Endodermal cell (in vitro differentiated cells): ENCODE measurements around the gene KIF1A. TPM values are rescaled to one million over a fixed set of nuclear protein-coding genes. Genes with fewer than 3 reads are reported as not detected.

ENCODE experiments used
- DNase-seq: peaks from one replicate; pipeline ENCODE4 v3.0.0-alpha.2; 2017
- H3K27ac ChIP-seq: 2 replicates; pipeline ENCODE4 v1.5.1; 2013; ENCODE audit warnings: mild to moderate bottlenecking, low read depth, low read length, moderate library complexity
- H3K27me3 ChIP-seq: 2 replicates; pipeline ENCODE4 v1.6.1; 2013; ENCODE audit warnings: mild to moderate bottlenecking, low read length, moderate library complexity; ENCODE audit not compliant: insufficient read depth, control insufficient read depth, poor library complexity, severe bottlenecking
- H3K36me3 ChIP-seq: 2 replicates; pipeline ENCODE4 v1.7.0; 2013; ENCODE audit warnings: mild to moderate bottlenecking, low read length, moderate library complexity; ENCODE audit not compliant: control insufficient read depth, insufficient read depth
- H3K4me1 ChIP-seq: one replicate; pipeline ENCODE4 v1.7.0; 2013; ENCODE audit warnings: low read length; ENCODE audit not compliant: control insufficient read depth, insufficient read depth
- H3K4me3 ChIP-seq: 2 replicates; pipeline ENCODE4 v1.5.1; 2013; ENCODE audit warnings: mild to moderate bottlenecking, low read length, moderate library complexity
- H3K9ac ChIP-seq: 2 replicates; pipeline ENCODE4 v1.6.1; 2013; ENCODE audit warnings: mild to moderate bottlenecking, low read length, moderate library complexity; ENCODE audit not compliant: poor library complexity, severe bottlenecking; ENCODE audit errors: extremely low read depth
- H3K9me3 ChIP-seq: 2 replicates; pipeline ENCODE4 v1.6.1; 2013; ENCODE audit warnings: mild to moderate bottlenecking, low read length, moderate library complexity; ENCODE audit not compliant: control insufficient read depth
- H3K27ac Mint-ChIP-seq: 2 replicates; pipeline ENCODE4 v1.8.0; 2020; ENCODE audit warnings: mixed read lengths
- H3K27me3 Mint-ChIP-seq: 2 replicates; pipeline ENCODE4 v1.8.0; 2021; ENCODE audit warnings: mild to moderate bottlenecking, mixed read lengths; ENCODE audit not compliant: insufficient read depth
- H3K36me3 Mint-ChIP-seq: 2 replicates; pipeline ENCODE4 v1.8.0; 2020; ENCODE audit warnings: low read depth, mixed read lengths
- H3K4me1 Mint-ChIP-seq: 2 replicates; pipeline ENCODE4 v1.8.0; 2020; ENCODE audit warnings: mixed read lengths
- H3K4me3 Mint-ChIP-seq: 2 replicates; pipeline ENCODE4 v1.8.0; 2020; ENCODE audit warnings: mild to moderate bottlenecking, moderate library complexity, mixed read lengths
- H3K9me3 Mint-ChIP-seq: 2 replicates; pipeline ENCODE4 v1.8.0; 2020; ENCODE audit warnings: mild to moderate bottlenecking, mixed read lengths
- CTCF ChIP-seq: fragments of 200-600 bp; sonication (generic); conservative IDR thresholded peaks from 2 replicates; pipeline ENCODE4 v1.5.0; 2021; ENCODE audit warnings: antibody characterized with exemption, mild to moderate bottlenecking
- WGBS, 2 experiments: methylation state at CpG; one replicate each; pipeline versions ENCODE4 v1.1.5 to v1.1.7; 2013; ENCODE audit warnings: missing lambda C conversion rate in 2 of 2, mixed read lengths in 1 of 2; ENCODE audit not compliant: insufficient coverage in 1 of 2, insufficient read length in 1 of 2; 5-methylcytosine and 5-hydroxymethylcytosine counted together
- total RNA-seq, 2 donors: library from RNA; stranded (reverse); fragmentation: NEBNext Ultra II Directional in 1 of 2; extraction: Animal tissue kit (Norgen Biotek cat#: 25700) in 1 of 2; gene quantifications; 2 replicates in 1 of 2; 3 replicates in 1 of 2; pipeline ENCODE4 v1.2.1, GENCODE V29; 2021

Gene KIF1A
- total RNA-seq, 2 donors from 2014 or later, result 58.8 to 83.1 TPM

- Histone ChIP-seq H3K27ac (no peak overlapping the region), H3K4me1 (peaks cover 12% of the 10 kb centered on the region), H3K9ac (no peak overlapping the region), H3K9me3 (no peaks in the 10 kb centered on the region), H3K36me3 (no peaks in the 10 kb centered on the region), H3K4me3 (no peak overlapping the region), H3K27me3 (peaks cover 7% of the 10 kb centered on the region)
- peaks cover 19% of the 10 kb centered on the region for H3K27me3 Mint-ChIP-seq
- H3K36me3 Mint-ChIP-seq, result no peaks in the 10 kb centered on the region
- no peak for TF ChIP-seq CTCF
- WGBS, 2 experiments, result 86 to 88% methylated on average over 1 to 2 of the region's 2 CpGs
- H3K4me3 Mint-ChIP-seq, result no peak overlapping the region
- no peaks in the 10 kb centered on the region for H3K9me3 Mint-ChIP-seq
- peaks cover 11% of the 10 kb centered on the region for H3K4me1 Mint-ChIP-seq
- H3K27ac Mint-ChIP-seq, result no peak overlapping the region
- no peak for DNase-seq
Observed at GRCh38 chr2:240861547-240861946, 41.5 kb upstream of the KIF1A start.

- H3K27ac Mint-ChIP-seq, result no peak overlapping the region
- Histone ChIP-seq H3K4me3 (no peak overlapping the region), H3K36me3 (no peaks in the 10 kb centered on the region), H3K27ac (no peak overlapping the region), H3K9me3 (peaks cover 13% of the 10 kb centered on the region), H3K27me3 (peaks cover 7% of the 10 kb centered on the region), H3K4me1 (peaks cover 12% of the 10 kb centered on the region), H3K9ac (no peak overlapping the region)
- H3K36me3 Mint-ChIP-seq, result no peaks in the 10 kb centered on the region
- H3K4me1 Mint-ChIP-seq, result peaks cover 11% of the 10 kb centered on the region
- peaks cover 13% of the 10 kb centered on the region for H3K9me3 Mint-ChIP-seq
- peaks cover 18% of the 10 kb centered on the region for H3K27me3 Mint-ChIP-seq
- WGBS, 2 experiments, result 94 to 96% methylated on average over 10 of the region's 10 CpGs
- DNase-seq, result no peak
- no peak for TF ChIP-seq CTCF
- no peak overlapping the region for H3K4me3 Mint-ChIP-seq
Observed at GRCh38 chr2:240858871-240859270, 38.9 kb upstream of the KIF1A start.

GRCh38 chr2:240858321-240858720 is 38.3 kb upstream of the KIF1A start:
- Histone ChIP-seq H3K9ac (no peak overlapping the region), H3K4me1 (peaks cover 12% of the 10 kb centered on the region), H3K36me3 (no peaks in the 10 kb centered on the region), H3K27me3 (peaks cover 4% of the 10 kb centered on the region), H3K27ac (no peak overlapping the region), H3K4me3 (no peak overlapping the region), H3K9me3 (peaks cover 14% of the 10 kb centered on the region)
- no peak for TF ChIP-seq CTCF
- Mint-ChIP-seq H3K4me3 (no peak overlapping the region), H3K4me1 (peaks cover 7% of the 10 kb centered on the region), H3K9me3 (peaks cover 17% of the 10 kb centered on the region), H3K27ac (no peak overlapping the region), H3K36me3 (no peaks in the 10 kb centered on the region), H3K27me3 (peaks cover 12% of the 10 kb centered on the region)
- DNase-seq, result no peak
- 91 to 92% methylated on average over 12 to 13 of the region's 13 CpGs for WGBS, 2 experiments
